HepG2 (cell line): ENCODE data around the gene YIF1A. TPM values are rescaled to one million over a fixed set of nuclear protein-coding genes. Genes with fewer than 3 reads are reported as not detected.

Source experiments
- CEBPZ ChIP-seq: IDR thresholded peaks from 2 replicates; pipeline ENCODE4 v1.6.1; 2012; ENCODE audit warnings: low read length, improper control_type of control experiment
- IRF1 ChIP-seq: sonication (generic); formaldehyde crosslinking; IDR thresholded peaks from 2 replicates; pipeline ENCODE4 v1.4.0; 2020; ENCODE audit warnings: low read depth, mild to moderate bottlenecking, missing genetic modification reagents
- KDM4B ChIP-seq: sonication (generic); formaldehyde crosslinking; IDR thresholded peaks from 2 replicates; pipeline ENCODE4 v1.4.0; 2020; ENCODE audit warnings: missing genetic modification reagents
- MIER2 ChIP-seq: IDR thresholded peaks from 2 replicates; pipeline ENCODE4 v1.6.1; 2016; ENCODE audit warnings: missing biosample characterization, missing genetic modification reagents
- NFYC ChIP-seq: IDR thresholded peaks from 2 replicates; pipeline ENCODE4 v1.6.1; 2016; ENCODE audit warnings: missing genetic modification reagents, missing compliant biosample characterization
- SIN3A ChIP-seq: IDR thresholded peaks from 2 replicates; pipeline ENCODE4 v1.6.1; 2011; ENCODE audit warnings: low read depth, mild to moderate bottlenecking, control low read depth, low read length, borderline replicate concordance
- SIX1 ChIP-seq: sonication (generic); formaldehyde crosslinking; IDR thresholded peaks from 2 replicates; pipeline ENCODE4 v1.4.0; 2020; ENCODE audit warnings: missing genetic modification reagents, borderline replicate concordance
- UBTF ChIP-seq: sonication (generic); formaldehyde crosslinking; IDR thresholded peaks from 2 replicates; pipeline ENCODE4 v1.4.0; 2020; ENCODE audit warnings: mild to moderate bottlenecking, missing genetic modification reagents
- ZBTB20 ChIP-seq: sonication (generic); formaldehyde crosslinking; IDR thresholded peaks from 2 replicates; pipeline ENCODE4 v1.8.1; 2023; ENCODE audit warnings: missing genetic modification reagents, low read depth, mild to moderate bottlenecking, borderline replicate concordance
- ZBTB4 ChIP-seq: sonication (generic); formaldehyde crosslinking; IDR thresholded peaks from 2 replicates; pipeline ENCODE4 v1.4.0; 2020; ENCODE audit warnings: missing genetic modification reagents, mild to moderate bottlenecking, borderline replicate concordance
- ZFP62 ChIP-seq: sonication (generic); formaldehyde crosslinking; IDR thresholded peaks from 2 replicates; pipeline ENCODE4 v1.4.0; 2020; ENCODE audit warnings: missing genetic modification reagents
- ZNF101 ChIP-seq: sonication (generic); formaldehyde crosslinking; IDR thresholded peaks from 2 replicates; pipeline ENCODE4 v1.4.0; 2020; ENCODE audit warnings: mild to moderate bottlenecking, low read depth, missing genetic modification reagents, borderline replicate concordance
- ZNF225 ChIP-seq: sonication (generic); formaldehyde crosslinking; IDR thresholded peaks from 2 replicates; pipeline ENCODE4 v1.4.0; 2020; ENCODE audit warnings: mild to moderate bottlenecking, missing genetic modification reagents
- ZNF34 ChIP-seq: sonication (generic); formaldehyde crosslinking; IDR thresholded peaks from 2 replicates; pipeline ENCODE4 v1.4.0; 2020; ENCODE audit warnings: mild to moderate bottlenecking, missing genetic modification reagents, borderline replicate concordance
- ZNF414 ChIP-seq: sonication (generic); formaldehyde crosslinking; IDR thresholded peaks from 2 replicates; pipeline ENCODE4 v1.5.0; 2020; ENCODE audit warnings: missing genetic modification reagents
- ZNF501 ChIP-seq: sonication (generic); formaldehyde crosslinking; IDR thresholded peaks from 2 replicates; pipeline ENCODE4 v1.5.1; 2020; ENCODE audit warnings: mild to moderate bottlenecking, moderate library complexity, missing genetic modification reagents
- ZNF768 ChIP-seq: sonication (generic); formaldehyde crosslinking; IDR thresholded peaks from 2 replicates; pipeline ENCODE4 v1.4.0; 2020; ENCODE audit warnings: missing genetic modification reagents
- polyA plus RNA-seq, 8 experiments: library from polyadenylated mRNA; depleted of rRNA in 3 of 8; stranded (reverse) in 7 of 8; unstranded in 1 of 8; fragments of >200 nt; fragmentation: Illumina TruSeq in 4 of 8; extraction: Trizol in 4 of 8; gene quantifications; 2 replicates each; pipeline versions ENCODE4 v1.2.1 to v1.2.3, GENCODE V29; 2011 to 2016; ENCODE audit warnings: low read depth in 4 of 8, missing spikeins in 1 of 8, mixed read lengths in 1 of 8; ENCODE audit not compliant: insufficient read depth in 1 of 8
- total RNA-seq, 5 experiments: library from RNA; depleted of rRNA; stranded (reverse); fragments of >200 nt; fragmentation: Illumina TruSeq; extraction: Trizol; gene quantifications; 2 replicates each; pipeline ENCODE4 v1.2.3, GENCODE V29; 2016; ENCODE audit warnings: low read depth in 1 of 5

Gene YIF1A
- total and polyA plus RNA-seq, 2 of the 13 experiments (the other 11 are each of a cell fraction or from before 2014, with no cell fraction given) = 133 to 145 TPM

GRCh38 chr11:66288671-66289547 lies at the start of gene YIF1A (continued):
- TF ChIP-seq NFYC (CRISPR knock-in tag) (peak; percentile 100), CEBPZ (peak; percentile 31; the same call in 1 of the 2 replicates), ZNF34 (CRISPR knock-in tag) (peak; percentile 70; the same call in 1 of the 2 replicates), ZBTB4 (CRISPR knock-in tag) (peak; percentile 49; the same call in 1 of the 2 replicates), SIX1 (CRISPR knock-in tag) (no peak), KDM4B (CRISPR knock-in tag) (peak; percentile 80; the same call in 1 of the 2 replicates), ZBTB20 (CRISPR knock-in tag) (no peak), ZNF101 (CRISPR knock-in tag) (no peak), ZNF501 (CRISPR knock-in tag) (peak; percentile 2; the same call in 1 of the 2 replicates), SIN3A (peak; percentile 66; the same call in 1 of the 2 replicates), ZNF225 (CRISPR knock-in tag) (no peak), ZNF414 (0 out of 2 replicates have a peak, but pooled peaks have one; percentile 35), ZFP62 (no peak), ZNF768 (CRISPR knock-in tag) (peak; percentile 25; the same call in 1 of the 2 replicates), UBTF (CRISPR knock-in tag) (peak; percentile 29; the same call in 1 of the 2 replicates), IRF1 (CRISPR knock-in tag) (no peak), MIER2 (CRISPR knock-in tag) (no peak)
